Myocyte (in vitro differentiated cells): ENCODE measurements around the gene TSEN54. TPM values are rescaled to one million over a fixed set of nuclear protein-coding genes. Genes with fewer than 3 reads are reported as not detected.
A peak's percentile ranks its signal among the peaks of the same experiment; 100 is the strongest.

Experiments used
- DNase-seq: peaks from one replicate; pipeline ENCODE4 v3.0.0-alpha.2; 2012; ENCODE audit warnings: low read depth
- microRNA-seq: library from miRNA; unstranded; fragments of <30 nt; microRNA quantifications from one replicate; pipeline ENCODE4, GENCODE V29; 2016
- total RNA-seq: library from RNA; depleted of rRNA; stranded (reverse); fragments of >200 nt; gene quantifications from 2 replicates; pipeline ENCODE4 v1.2.3, GENCODE V29; 2014

The TSEN54 gene
- total RNA-seq, 1 donor from 2014 or later: 28.2 TPM

- DNase-seq: peak; percentile 76
Measured at GRCh38 chr17:75561927-75562603, 45.7 kb downstream of the TSEN54 start.

- no peak for DNase-seq
Measured at GRCh38 chr17:75563063-75563758, 46.9 kb downstream of the TSEN54 start.

GRCh38 chr17:75564195-75564594, 47.9 kb downstream of the TSEN54 start:
- DNase-seq: no peak

GRCh38 chr17:75565066-75565465, 48.7 kb downstream of the TSEN54 start:
- DNase-seq: no peak

GRCh38 chr17:75565618-75566017, 49.3 kb downstream of the TSEN54 start:
- no peak for DNase-seq

- DNase-seq: no peak
Measured at GRCh38 chr17:75566416-75566815, 50.1 kb downstream of the TSEN54 start.

- DNase-seq: no peak
Measured at GRCh38 chr17:75566834-75567233, 50.5 kb downstream of the TSEN54 start.

- DNase-seq: no peak
Measured at GRCh38 chr17:75568412-75569255, 52.3 kb downstream of the TSEN54 start.

- DNase-seq: no peak
Measured at GRCh38 chr17:75570034-75570676, 53.8 kb downstream of the TSEN54 start.

GRCh38 chr17:75570772-75571171, 54.4 kb downstream of the TSEN54 start:
- no peak for DNase-seq

- no peak for DNase-seq
Measured at GRCh38 chr17:75571197-75571884, 55.0 kb downstream of the TSEN54 start.

- DNase-seq: no peak
Measured at GRCh38 chr17:75571885-75572215, 55.5 kb downstream of the TSEN54 start.

GRCh38 chr17:75572713-75573539, 56.6 kb downstream of the TSEN54 start:
- DNase-seq: no peak

- no peak for DNase-seq
Measured at GRCh38 chr17:75573540-75573957, 57.2 kb downstream of the TSEN54 start.

- no peak for DNase-seq
Measured at GRCh38 chr17:75573994-75574393, 57.7 kb downstream of the TSEN54 start.

Small RNA genes lying within 50 kb of the gene (microRNA-seq; reads per million reads assigned to microRNA genes)
- not detected for gene MIR6785

Other genes starting within 250 kb of the TSEN54 start
- gene MIF4GD, start 245.3 kb upstream of the TSEN54 start, total RNA-seq: 8.7 and 9.9 TPM in 2 replicates
- 3.3 and 7.5 TPM in 2 replicates for gene SLC25A19, start 227.1 kb upstream of the TSEN54 start, total RNA-seq
- 125 and 138 TPM in 2 replicates for gene GRB2, start 110.8 kb upstream of the TSEN54 start, total RNA-seq
- gene TMEM94, start 59.9 kb upstream of the TSEN54 start, total RNA-seq: 73.0 and 80.0 TPM in 2 replicates
- 14.4 and 16.9 TPM in 2 replicates for gene CASKIN2, start 991 bp upstream of the TSEN54 start, total RNA-seq
- gene LLGL2, start 9.2 kb downstream of the TSEN54 start, total RNA-seq: 0.68 and 0.75 TPM in 2 replicates
- 0.11 and 0.26 TPM in 2 replicates for gene MYO15B, start 71.3 kb downstream of the TSEN54 start, total RNA-seq
- 1.8 and 4.4 TPM in 2 replicates for gene SMIM5, start 116.9 kb downstream of the TSEN54 start, total RNA-seq
- gene RECQL5, start 150.6 kb downstream of the TSEN54 start, total RNA-seq: 19.9 and 20.7 TPM in 2 replicates
- gene SAP30BP, start 150.8 kb downstream of the TSEN54 start, total RNA-seq: 34.3 and 47.4 TPM in 2 replicates
- gene ITGB4, start 204.9 kb downstream of the TSEN54 start, total RNA-seq: 0.13 TPM in 1 of 2 replicates, not detected in the other
- 18.5 and 24.0 TPM in 2 replicates for gene GALK1, start 248.7 kb downstream of the TSEN54 start, total RNA-seq